Type B pancreatic cell (in vitro differentiated cells): ENCODE measurements around the gene RADIL. TPM values are rescaled to one million over a fixed set of nuclear protein-coding genes. Genes with fewer than 3 reads are reported as not detected.

ENCODE experiments used
- DNase-seq: peaks from one replicate; pipeline ENCODE4 v3.0.0; 2021; ENCODE audit warnings: mixed read lengths; ENCODE audit not compliant: unreplicated experiment; ENCODE audit errors: extremely low spot score
- H3K27ac Mint-ChIP-seq: 2 replicates; pipeline ENCODE4 v1.8.0; 2021; ENCODE audit warnings: mild to moderate bottlenecking, mixed read lengths
- H3K27me3 Mint-ChIP-seq: 2 replicates; pipeline ENCODE4 v1.8.0; 2021; ENCODE audit warnings: mixed read lengths
- H3K36me3 Mint-ChIP-seq: 2 replicates; pipeline ENCODE4 v1.8.0; 2021; ENCODE audit warnings: mixed read lengths
- H3K4me1 Mint-ChIP-seq: one replicate; pipeline ENCODE4 v1.8.0; 2021; ENCODE audit warnings: mixed read lengths; ENCODE audit not compliant: unreplicated experiment
- H3K4me3 Mint-ChIP-seq: 2 replicates; pipeline ENCODE4 v1.8.0; 2021; ENCODE audit warnings: mild to moderate bottlenecking, mixed read lengths
- H3K9me3 Mint-ChIP-seq: 2 replicates; pipeline ENCODE4 v1.8.0; 2021; ENCODE audit warnings: mixed read lengths
- microRNA-seq: library from miRNA; unstranded; fragments of <30 nt; microRNA quantifications from one replicate; pipeline ENCODE4, GENCODE V29; 2020
- total RNA-seq: library from RNA; stranded (reverse); gene quantifications from 2 replicates; pipeline ENCODE4 v1.2.1, GENCODE V29; 2021; ENCODE audit warnings: low replicate concordance
- TF ChIP-seq, protein P1 (sequence below): fragments of 200-600 bp; sonication (generic); conservative IDR thresholded peaks from 2 replicates; pipeline ENCODE4 v1.5.0; 2021; ENCODE audit warnings: antibody characterized with exemption, mild to moderate bottlenecking

Gene RADIL
- total RNA-seq, 1 donor from 2014 or later = 11.8 TPM

- DNase-seq = peak; percentile 83
- no peaks in the 10 kb centered on the region for H3K27me3 Mint-ChIP-seq
- no peak overlapping the region for H3K4me3 Mint-ChIP-seq
- peaks cover 7% of the 10 kb centered on the region for H3K4me1 Mint-ChIP-seq
- H3K9me3 Mint-ChIP-seq = no peaks in the 10 kb centered on the region
- peaks cover 3% of the 10 kb centered on the region for H3K36me3 Mint-ChIP-seq
- TF ChIP-seq, protein P1, sequence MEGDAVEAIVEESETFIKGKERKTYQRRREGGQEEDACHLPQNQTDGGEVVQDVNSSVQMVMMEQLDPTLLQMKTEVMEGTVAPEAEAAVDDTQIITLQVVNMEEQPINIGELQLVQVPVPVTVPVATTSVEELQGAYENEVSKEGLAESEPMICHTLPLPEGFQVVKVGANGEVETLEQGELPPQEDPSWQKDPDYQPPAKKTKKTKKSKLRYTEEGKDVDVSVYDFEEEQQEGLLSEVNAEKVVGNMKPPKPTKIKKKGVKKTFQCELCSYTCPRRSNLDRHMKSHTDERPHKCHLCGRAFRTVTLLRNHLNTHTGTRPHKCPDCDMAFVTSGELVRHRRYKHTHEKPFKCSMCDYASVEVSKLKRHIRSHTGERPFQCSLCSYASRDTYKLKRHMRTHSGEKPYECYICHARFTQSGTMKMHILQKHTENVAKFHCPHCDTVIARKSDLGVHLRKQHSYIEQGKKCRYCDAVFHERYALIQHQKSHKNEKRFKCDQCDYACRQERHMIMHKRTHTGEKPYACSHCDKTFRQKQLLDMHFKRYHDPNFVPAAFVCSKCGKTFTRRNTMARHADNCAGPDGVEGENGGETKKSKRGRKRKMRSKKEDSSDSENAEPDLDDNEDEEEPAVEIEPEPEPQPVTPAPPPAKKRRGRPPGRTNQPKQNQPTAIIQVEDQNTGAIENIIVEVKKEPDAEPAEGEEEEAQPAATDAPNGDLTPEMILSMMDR = peak; percentile 92
- H3K27ac Mint-ChIP-seq = no peak overlapping the region
Observed at GRCh38 chr7:4753598-4754432, 129.7 kb downstream of the RADIL start.

DNA sequence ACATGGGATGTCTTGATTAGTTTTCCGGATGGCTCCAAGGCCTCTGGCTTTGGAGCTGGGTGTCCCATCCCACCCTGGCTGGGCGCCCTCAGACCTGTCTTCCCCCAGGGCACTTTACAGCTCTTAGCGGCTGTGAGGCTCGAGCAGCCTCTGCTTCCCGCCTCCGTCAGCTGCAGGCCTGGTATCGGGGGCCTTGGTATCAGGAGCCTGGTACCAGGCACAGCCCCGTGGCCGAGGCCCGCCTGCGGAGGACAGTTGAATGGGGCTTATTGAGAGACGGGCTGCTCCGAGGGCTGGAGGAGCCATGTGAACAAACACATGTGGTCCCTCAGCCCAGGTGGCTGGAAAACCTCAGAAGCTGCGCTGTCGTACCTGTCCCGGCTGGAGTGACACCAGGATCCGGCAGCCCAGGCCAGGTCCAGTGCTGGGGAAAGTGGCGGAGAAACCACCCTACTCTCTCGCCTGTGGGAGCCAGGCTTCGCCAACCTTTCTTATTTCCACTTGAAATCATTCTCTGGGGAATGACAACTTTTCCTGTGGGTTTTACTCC lies 132.0 kb downstream of the RADIL start:
- Mint-ChIP-seq H3K27ac (no peak overlapping the region), H3K27me3 (no peaks in the 10 kb centered on the region), H3K36me3 (peaks cover 13% of the 10 kb centered on the region), H3K4me1 (peaks cover 20% of the 10 kb centered on the region), H3K9me3 (no peaks in the 10 kb centered on the region), H3K4me3 (no peak overlapping the region)
- TF ChIP-seq, protein P1 = no peak
- DNase-seq = no peak

- Mint-ChIP-seq H3K9me3 (no peaks in the 10 kb centered on the region), H3K27ac (no peak overlapping the region)
Observed at GRCh38 chr7:4749798-4750197, 133.7 kb downstream of the RADIL start.

GRCh38 chr7:4749363-4749762 lies 134.2 kb downstream of the RADIL start:
- peak overlapping the region; percentile 80 for H3K27ac Mint-ChIP-seq
- peaks cover 39% of the 10 kb centered on the region for H3K4me1 Mint-ChIP-seq
- peaks cover 20% of the 10 kb centered on the region for H3K36me3 Mint-ChIP-seq
- H3K9me3 Mint-ChIP-seq = no peaks in the 10 kb centered on the region
- H3K4me3 Mint-ChIP-seq = no peak overlapping the region
- no peak for DNase-seq
- TF ChIP-seq, protein P1 = no peak
- H3K27me3 Mint-ChIP-seq = no peaks in the 10 kb centered on the region

More at GRCh38 chr7:4749798-4750197, 133.7 kb downstream of the RADIL start:
- Mint-ChIP-seq H3K27me3 (no peaks in the 10 kb centered on the region), H3K4me3 (no peak overlapping the region), H3K36me3 (peaks cover 20% of the 10 kb centered on the region), H3K4me1 (peaks cover 35% of the 10 kb centered on the region)
- TF ChIP-seq, protein P1 = no peak
- no peak for DNase-seq

Small RNA genes within 50 kb of the gene (microRNA-seq; reads per million reads assigned to microRNA genes)
- gene MIR4656 = not detected

Other genes starting within 250 kb of the RADIL start
- 55.1 and 55.2 TPM in 2 replicates for gene FOXK1, start 201.4 kb downstream of the RADIL start, total RNA-seq
- gene AP5Z1, start 108.1 kb downstream of the RADIL start, total RNA-seq = 36.9 and 53.2 TPM in 2 replicates
- gene PAPOLB, start 21.7 kb downstream of the RADIL start, total RNA-seq = 0.07 and 0.56 TPM in 2 replicates
- not detected in 2 replicates for gene MMD2, start 75.5 kb upstream of the RADIL start, total RNA-seq
- gene RBAK, start 162.1 kb upstream of the RADIL start, total RNA-seq = 15.5 and 15.9 TPM in 2 replicates